HG03139 (cell line): ENCODE results near the gene FBN1.

Source experiments
- ATAC-seq: cut with Tn5 transposase; IDR thresholded peaks from one replicate; pipeline ENCODE4 v1.9.1; 2021; ENCODE audit not compliant: unreplicated experiment

Gene FBN1

DNA sequence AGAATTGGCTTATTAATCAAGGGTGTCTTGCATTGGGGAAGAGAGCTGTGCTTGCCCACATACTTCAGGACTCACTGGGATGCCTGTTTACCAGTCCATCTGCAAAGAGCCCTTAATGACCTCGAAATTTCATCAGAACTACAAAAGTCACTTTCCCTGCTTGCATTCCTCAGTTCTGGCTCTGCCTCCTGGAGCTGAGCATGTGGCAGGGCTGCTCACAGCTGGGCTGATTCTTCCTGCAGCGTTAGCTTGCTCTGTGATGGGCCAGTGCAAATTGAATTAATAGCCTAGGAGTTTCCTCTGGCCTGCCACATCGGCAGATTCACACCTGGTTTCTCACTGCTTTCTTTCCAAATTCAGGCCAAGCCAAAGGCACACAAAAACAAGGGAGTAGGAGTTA lies 205.4 kb downstream of the FBN1 start:
- ATAC-seq: no peak

DNA sequence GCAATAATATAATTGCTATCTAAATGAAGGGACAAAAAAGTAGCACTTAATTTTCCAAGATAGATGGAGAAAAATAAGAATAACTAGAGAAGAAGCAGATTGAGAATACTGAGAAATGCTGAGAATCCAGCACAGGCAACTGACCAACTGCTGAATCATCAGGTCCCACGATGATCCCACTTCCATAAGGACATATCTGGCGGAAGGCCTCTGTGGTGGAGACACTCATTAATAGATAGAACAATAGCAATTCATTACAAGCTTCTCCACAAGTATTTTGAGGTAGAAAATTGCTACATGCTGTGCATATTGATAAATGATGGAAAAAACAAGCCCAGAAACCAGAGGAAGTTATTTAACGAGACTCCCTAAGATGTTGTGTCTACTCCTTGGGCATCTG lies 208.3 kb downstream of the FBN1 start:
- ATAC-seq: no peak

DNA sequence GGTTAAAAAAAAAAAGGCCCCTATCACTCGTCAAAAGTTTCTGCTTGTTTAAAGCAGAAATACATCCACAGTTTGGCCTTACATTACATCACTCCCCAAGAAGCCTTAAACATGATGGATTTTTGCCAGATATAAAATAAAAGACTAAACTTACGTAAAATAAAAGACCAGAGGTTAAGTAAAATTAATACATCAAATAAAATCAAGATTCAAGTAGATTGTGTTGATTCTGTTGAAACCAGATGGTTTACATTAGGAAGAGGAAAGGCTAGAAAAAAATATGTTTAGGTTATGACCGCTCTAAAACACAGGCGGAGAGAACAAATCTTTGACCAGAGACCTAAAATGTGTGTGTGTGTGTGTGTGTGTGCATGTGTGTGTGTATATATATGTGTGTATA lies 210.2 kb downstream of the FBN1 start:
- ATAC-seq: no peak

DNA sequence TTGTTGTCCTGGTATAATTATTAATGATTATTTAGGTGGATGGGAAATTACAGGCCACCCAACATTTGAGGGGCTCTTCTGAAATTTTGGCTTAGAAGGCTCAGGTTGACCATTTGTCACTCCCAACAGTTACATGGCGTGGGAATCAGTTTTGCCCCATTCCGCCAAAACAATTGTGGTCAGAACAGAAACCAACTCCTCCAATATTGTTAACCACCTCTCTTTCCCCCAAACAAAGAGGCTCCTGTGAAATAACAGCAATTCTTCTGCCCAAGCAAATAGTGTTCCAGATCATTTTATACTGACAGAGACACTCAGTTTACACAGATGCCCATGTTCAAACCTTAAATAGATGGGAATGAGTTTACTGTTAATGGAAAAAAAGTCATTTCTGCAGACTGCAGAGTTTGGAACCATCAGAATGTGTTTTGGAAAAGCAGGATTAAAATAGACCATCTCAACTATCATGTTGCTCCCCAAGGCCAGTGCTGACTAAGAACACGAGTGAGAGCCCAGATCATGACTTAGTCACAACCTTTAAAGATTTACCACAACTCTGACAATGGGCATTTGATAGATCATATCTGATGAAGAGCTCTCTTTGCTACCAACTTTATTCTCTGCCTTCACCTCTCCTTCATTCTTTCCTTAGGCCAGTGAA lies 212.2 kb downstream of the FBN1 start:
- no peak for ATAC-seq

DNA sequence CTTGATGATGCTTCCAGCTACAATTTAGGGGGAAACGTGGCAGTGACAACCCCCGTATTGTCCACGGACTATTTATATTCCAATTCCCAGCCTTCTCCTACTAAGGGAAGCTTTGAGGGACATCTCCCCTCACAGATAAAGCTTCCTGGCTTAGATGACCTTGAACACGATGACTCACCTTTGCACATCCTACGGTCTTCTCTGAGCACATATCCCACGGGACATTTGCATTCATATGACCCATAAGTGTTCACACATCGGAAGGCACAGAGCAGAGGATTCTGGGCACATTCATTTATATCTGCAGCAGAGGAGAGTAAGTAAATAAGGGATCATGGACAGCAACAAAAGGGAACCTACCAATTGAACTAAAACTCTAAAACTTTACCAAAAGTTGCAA lies 212.8 kb downstream of the FBN1 start:
- ATAC-seq: no peak

DNA sequence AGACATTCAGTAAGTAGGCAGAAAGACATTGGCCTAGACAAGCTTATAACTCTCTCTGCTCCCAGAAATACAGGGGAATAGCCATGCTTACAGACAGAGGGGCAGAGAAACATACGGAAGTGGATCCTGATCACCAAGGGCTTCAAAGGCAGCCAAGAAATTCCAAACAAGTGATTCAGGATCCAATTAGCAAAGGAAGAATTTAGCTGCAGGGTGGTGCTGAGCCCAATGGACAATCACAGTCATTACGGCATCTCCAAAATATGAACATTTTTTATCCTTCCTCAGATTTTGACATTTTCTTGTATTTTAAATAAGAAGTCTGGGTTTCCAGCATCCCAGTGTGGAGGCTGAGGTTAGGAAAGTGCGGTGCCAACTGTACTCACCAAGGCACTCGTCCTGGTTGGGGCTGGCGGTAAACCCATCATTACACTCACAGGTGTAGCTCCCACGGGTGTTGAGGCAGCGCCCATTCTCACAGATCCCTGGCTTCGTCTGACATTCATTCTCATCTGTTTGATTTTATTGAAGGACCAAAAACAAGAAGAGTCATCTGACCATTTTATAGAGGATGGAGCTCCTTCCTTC lies 217.5 kb downstream of the FBN1 start:
- ATAC-seq: no peak

DNA sequence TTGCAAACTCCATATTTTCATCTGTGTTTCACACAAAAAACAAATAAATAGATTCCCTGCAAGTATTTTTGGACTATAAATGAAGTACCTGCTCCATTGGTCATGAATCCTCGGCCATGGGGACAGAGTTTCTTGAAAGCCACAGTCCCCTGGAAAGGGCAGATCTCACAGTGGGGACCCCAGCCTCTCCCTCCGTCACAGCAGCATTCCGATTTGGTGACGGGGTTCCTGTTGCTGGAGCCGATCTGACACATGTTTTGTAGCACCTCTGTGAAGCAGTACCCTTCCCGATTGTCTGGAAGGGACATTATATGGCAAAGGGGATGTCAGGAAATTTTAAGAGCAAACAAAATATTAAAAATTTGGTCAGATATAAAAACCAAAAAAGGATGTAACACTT lies 218.0 kb downstream of the FBN1 start:
- ATAC-seq: no peak

DNA sequence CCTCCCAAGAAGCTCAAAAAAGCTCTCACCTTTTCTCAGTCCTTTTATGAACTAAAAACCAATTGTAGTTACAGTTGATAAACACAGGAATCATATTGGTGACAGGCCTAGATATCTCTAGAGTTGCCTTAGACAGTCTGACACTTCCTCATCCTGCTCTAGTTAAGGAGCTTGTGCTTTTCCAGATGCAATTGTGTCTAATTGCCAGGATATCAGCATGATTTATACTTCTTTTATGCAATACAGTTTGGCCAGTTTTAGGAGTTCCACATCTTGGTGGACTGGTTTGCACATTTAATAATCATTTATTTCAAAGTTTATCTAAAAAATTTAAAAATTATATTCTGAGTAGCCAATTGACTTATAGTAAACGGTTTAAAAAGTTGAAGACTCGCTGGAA lies 218.6 kb downstream of the FBN1 start:
- ATAC-seq: no peak

DNA sequence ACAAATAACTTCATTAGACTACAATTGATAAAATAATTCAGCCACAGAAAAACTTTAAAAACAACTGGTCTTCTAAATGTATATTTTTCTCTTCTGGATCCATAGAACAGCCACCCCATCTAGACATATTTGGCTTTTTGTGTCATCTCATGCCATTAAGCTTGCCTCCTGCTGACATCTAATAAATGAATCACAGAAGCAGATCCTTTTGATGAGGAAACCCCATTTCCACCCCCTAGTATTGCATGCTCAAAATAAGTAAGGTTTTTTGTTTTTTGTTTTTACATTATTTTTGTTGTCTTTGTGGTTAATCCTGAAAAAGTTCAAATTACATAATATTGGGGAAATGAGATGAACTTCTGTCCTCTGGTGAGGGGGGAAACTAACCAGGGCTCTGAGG lies 219.5 kb downstream of the FBN1 start:
- no peak for ATAC-seq

DNA sequence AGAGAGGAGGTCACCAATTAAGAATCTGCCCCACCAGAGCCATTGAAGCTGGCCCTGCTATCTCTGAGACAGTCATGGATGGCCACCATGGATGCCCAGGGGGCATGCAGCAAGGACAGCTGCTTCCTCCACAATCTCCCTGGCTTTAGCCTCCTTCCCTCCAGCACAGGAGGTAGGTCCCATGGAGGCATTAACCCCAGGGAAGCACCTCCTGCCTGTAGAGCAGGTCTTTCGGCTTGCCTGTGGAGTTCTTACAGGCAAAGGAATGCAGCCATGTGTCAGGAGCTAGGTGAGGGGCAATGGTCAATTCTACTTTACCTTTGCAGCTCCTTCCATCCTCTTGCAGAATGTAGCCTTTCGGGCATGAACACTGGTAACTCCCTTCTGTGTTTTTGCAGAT lies 220.5 kb downstream of the FBN1 start:
- no peak for ATAC-seq

DNA sequence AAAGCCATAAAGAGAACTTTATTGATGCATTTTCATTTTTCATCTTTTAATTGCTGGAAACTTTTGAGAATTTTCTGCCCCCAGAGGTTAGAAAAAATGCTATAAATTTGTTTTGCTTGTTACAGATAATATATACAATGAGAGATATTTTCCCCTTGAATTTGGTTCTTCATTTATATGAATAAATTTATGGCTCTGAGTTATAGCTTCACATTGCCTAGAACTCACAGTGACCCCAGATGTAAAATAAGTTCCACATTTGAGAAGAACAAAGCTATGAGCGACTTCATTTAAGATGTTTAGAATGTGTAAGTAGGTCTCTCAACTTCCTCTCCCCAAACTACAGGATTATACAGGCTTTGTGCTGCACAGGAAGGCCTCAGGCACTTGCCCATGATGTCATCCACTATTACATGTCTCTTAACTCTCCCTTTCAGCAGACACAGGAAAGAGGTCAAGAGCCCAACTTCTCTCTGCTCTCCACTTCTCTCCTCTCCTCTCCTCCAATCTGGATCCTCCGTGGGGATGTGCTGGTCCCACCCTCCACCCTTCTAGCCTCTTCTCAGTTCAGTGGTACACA lies 221.5 kb downstream of the FBN1 start:
- ATAC-seq: no peak

DNA sequence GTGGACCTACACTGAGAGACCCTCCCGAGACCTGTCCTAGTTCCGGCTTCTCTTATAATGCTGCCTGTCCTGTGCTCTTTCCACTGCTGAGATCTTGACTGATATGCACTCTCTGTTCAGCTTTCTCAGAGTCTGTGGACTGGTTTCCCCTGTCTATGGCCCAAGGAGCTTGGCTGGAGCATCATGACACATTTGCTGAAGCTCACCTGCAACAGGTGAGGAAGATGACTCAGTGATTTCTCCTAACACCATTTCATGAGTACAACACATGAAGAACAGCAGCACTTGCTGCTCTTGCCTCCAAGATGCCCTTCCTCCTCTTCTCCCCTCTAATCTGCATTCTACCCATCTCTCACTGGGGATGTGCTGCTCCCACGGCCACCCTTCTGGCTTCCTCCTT lies 222.2 kb downstream of the FBN1 start:
- ATAC-seq: no peak

DNA sequence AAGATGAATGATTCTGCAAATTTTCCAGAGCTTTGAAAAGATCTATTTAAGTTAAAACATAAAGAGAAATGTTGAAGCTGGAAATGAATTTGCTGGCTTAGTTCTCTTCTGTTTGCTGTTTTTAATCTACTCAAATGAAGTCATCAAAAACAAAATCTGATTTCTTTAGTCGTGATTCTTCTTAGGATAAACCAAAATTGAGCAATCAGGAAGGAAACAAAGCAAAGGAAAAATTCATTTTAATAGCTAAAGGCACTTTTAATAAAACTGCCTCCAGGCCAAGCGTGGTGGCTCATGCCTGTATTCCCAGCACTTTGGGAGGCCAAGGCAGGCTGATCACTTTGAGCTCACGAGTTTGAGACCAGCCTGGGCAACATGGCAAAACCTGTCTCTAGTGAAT lies 223.1 kb downstream of the FBN1 start:
- no peak for ATAC-seq

DNA sequence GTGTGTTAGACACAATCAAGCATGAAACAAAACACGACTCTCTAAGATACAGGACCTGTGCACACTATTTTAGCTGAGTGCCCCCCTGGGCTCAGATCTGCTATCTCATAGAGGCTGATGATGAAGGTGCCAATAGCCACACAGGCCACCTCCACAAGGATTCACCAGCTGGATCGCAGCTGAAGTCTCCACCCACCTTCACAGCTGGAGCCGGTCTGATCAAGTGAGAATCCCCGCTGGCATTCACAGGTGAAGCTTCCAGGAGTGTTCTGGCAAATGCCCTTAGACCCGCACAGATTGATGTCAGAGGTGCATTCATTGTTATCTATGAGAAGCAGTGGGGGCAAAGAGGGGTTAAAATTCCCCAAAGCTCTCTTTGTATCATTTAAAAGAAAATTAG lies 224.1 kb downstream of the FBN1 start:
- ATAC-seq: no peak

DNA sequence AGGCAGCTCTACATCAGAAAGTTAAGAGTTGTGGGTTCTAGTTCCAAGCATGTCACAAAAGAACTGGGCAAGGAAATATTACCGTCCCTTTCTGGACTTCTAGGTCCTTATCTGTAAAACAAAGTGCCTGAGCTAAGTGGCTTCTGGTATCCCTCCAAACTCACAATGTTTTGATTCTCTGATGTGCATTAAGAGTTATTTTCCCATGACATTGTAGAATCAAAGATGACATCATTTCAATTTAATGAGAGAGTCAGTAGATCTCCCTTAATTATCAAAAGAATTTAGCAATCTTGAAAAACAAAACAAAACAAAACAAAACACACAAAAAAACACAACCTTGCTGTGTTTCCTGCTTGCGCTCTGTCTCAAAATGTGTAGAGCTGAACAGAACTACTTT lies 225.6 kb downstream of the FBN1 start:
- no peak for ATAC-seq

DNA sequence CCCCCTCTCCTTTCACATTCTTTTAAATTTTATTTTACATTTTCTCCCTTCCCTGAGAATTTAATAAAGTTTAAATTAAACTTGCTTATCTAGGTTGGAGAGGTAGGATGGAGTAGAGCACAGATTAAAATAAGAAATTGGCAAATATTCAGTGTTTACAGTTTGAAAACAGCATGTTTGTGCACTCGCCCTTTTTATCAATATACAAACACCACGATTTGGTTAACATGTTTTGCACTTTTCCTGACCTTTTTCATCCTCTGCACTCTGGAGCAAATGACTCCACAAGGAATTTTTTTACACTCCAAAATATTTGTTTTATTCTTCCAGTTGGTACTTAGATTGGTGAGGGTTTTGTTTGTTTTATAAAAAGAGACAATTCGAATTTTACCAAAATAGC lies 227.2 kb downstream of the FBN1 start:
- ATAC-seq: no peak

DNA sequence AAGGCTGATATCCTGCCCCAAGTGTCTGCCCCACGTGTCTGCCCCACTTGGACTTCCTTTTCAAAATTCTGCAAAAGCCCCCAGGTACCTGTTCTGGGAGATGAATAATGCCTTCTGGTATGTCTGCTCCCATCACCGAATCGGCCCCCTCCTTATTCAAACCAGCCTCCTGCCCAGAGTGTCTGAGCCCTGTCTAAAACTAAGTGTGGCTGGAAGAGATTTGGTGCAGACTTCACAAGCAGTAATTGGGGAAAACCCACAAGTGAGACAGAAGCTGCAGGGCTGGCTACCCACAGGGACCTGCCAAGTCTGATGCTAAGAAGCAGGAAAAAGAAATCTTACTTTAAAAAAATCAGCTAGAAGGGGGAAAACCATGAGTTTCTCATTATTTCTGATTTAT lies 229.2 kb downstream of the FBN1 start:
- no peak for ATAC-seq

DNA sequence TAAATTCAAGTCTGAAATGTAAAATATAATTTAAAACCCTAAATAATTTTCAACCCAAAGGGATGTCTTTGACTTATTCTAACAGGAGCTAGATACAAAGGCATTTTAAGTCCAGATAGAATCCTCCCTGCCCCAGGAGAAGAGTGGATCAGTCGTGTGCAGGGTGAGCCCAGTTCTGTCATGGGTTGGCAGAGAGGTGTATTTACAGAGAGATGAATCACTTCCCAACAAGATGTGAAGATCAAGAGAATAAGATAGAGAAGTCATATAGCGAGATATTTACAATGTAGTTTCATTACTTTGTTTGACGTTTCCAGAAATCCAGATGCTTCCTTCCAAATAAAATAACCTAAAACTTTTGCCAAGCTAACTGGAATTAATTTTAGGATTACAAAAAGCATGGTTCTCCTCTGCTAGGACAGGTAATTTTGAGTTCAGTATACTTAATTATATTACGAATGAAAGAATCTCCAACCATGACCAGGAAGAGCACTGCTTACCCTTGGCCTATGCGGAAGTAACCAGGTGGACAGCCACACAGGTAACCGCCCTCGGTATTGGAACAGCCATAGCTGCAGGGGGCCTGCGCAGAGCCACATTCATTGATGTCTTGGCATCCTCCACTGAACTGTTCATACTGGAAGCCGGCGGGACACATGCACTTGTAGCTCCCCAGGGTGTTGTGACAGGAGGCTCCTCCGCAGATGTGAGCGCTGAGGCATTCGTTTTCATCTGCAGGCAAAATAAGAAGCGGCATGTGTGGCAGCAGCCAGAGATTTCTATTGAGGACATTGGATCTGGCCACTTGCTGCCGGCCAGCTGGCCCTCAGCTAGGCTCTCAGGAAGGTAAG lies 230.2 kb downstream of the FBN1 start:
- no peak for ATAC-seq

DNA sequence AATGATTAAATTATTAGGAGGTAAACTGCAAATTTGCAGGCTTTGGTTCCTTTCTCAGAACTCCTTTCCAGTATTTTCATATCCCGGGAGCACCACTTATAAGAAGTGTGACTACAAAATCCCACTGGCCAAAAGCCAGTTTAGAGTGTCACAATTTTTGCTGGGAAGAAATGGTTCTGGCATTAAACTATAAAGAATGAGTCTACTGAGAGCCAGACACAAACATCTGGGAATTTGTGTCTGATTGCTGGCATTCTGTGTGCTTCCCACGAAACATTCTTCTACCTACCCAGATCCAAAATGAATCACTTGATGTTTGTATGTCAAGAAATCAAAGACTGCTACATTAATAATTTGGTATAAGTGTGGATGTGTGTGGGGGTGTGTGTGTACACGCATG lies 231.5 kb downstream of the FBN1 start:
- ATAC-seq: no peak

DNA sequence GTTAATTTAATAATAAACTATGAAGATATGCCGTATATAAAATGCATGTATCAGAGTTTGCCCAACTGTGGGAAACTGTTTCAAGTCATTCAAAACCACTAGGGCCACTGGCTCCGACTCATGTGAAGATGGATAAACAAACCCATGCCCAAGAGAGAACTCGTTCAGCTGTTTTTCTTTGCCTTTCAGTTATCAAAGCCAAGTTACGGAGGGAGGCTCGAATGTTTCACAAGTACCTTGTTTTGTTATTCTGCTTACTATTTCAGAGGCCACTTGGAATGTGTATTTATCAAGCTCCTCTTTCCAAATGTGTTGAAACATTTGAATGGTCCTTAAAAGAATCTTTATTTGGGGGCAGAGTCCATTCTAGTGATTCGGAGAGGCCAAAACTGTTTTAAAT lies 232.2 kb downstream of the FBN1 start:
- ATAC-seq: no peak

DNA sequence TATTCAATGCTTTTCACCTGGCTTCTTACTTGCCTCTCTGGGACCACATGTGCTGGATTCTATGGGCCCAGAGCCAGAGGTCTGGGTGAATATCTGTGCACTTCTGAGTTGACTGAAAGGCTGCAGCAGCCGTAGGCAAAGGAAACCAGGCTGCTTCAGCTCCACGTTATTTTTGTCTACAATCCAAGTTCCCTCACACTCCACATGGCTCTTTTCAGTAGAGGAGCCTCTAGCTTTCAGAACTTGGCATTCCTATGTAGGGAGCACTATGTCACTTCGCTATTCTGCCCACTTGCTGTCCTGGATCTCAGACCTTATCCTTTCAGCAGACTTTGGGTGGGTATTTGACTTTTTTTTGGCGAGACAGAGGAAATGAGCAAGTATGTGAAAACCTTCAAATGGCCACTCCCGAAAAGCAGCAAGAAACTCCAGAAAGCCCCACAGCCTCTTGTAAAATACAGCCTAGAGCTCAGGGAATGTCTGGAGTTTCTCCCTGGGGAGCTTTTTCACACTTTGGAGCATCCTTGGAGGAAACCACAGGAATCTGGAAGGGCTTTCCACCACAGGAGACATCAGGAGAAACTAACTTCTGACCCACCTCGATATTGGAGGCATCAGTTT lies 233.4 kb downstream of the FBN1 start:
- ATAC-seq: no peak

DNA sequence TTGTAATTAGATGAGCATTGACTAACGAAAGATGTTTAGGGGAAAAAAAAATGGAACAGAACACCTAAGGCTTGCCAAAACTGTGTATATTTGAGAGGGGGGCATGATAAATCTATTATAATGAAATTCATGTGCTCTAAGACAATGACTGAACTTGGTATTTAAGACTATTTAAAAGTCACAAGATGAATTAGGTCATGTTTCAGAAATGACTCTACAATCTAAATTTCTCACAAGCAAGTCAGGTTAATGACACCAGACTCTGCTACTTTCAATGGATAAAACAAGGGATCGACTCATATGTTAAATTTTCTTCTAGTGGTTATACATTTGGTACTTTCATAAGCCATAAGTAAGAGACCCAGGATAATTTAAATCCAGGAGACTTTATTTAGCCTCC lies 235.9 kb downstream of the FBN1 start:
- ATAC-seq: no peak
